Fibroblast of mammary gland (primary cell): Measurements from ENCODE around the gene EHMT1.
"Not testable (repeated sequence)": the region's sequence is repeated elsewhere in the genome, so short reads cannot be mapped to it uniquely, and the experiment has no call there.

Experiments used
- DNase-seq: peaks from one replicate; pipeline ENCODE4 v3.0.0-alpha.2; 2010; ENCODE audit warnings: low read depth
- H3K4me3 ChIP-seq: 2 replicates; pipeline ENCODE4 v1.5.1; 2011; ENCODE audit warnings: low read depth, mild to moderate bottlenecking, low read length, moderate library complexity; ENCODE audit not compliant: control insufficient read depth
- TF ChIP-seq, protein P1 (sequence below): conservative IDR thresholded peaks from 2 replicates; pipeline ENCODE4 v1.5.1; 2011; ENCODE audit warnings: low read depth, low read length, inconsistent platforms; ENCODE audit not compliant: control insufficient read depth, insufficient read depth

EHMT1 gene

GRCh38 chr9:137774775-137775386, 156.1 kb downstream of the EHMT1 start:
- TF ChIP-seq, protein P1, sequence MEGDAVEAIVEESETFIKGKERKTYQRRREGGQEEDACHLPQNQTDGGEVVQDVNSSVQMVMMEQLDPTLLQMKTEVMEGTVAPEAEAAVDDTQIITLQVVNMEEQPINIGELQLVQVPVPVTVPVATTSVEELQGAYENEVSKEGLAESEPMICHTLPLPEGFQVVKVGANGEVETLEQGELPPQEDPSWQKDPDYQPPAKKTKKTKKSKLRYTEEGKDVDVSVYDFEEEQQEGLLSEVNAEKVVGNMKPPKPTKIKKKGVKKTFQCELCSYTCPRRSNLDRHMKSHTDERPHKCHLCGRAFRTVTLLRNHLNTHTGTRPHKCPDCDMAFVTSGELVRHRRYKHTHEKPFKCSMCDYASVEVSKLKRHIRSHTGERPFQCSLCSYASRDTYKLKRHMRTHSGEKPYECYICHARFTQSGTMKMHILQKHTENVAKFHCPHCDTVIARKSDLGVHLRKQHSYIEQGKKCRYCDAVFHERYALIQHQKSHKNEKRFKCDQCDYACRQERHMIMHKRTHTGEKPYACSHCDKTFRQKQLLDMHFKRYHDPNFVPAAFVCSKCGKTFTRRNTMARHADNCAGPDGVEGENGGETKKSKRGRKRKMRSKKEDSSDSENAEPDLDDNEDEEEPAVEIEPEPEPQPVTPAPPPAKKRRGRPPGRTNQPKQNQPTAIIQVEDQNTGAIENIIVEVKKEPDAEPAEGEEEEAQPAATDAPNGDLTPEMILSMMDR = no peak
- DNase-seq = no peak
- H3K4me3 ChIP-seq = no peak overlapping the region

DNA sequence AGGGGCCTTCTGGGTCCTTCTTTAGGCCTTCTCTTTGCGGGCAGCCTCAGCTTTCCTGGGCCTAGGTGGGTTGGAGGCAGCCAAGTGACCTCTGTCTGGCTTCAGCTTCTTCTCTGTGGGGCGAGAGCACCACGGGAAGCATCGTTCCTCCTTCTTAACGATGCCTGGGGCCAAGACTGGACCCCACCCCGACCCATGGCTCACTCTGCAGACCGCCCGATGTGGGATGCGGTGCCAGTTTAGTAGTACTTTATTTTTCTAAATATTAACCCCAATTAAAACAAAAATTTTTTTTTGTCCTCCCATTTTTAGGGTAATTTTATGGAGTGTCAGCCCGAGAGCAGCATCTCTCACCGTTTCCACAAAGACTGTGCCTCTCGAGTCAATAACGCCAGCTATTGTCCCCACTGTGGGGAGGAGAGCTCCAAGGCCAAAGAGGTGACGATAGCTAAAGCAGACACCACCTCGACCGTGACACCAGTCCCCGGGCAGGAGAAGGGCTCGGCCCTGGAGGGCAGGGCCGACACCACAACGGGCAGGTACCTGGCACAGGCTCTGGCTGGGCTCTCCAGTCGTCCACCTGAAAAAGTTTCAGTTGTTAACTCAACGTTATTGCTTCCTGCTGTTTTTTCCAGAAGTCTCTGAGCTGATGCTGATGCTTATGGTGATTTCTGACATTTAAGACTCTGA, 157.6 kb downstream of the EHMT1 start:
- TF ChIP-seq, protein P1 = no peak
- DNase-seq = no peak
- H3K4me3 ChIP-seq = no peak overlapping the region

DNA sequence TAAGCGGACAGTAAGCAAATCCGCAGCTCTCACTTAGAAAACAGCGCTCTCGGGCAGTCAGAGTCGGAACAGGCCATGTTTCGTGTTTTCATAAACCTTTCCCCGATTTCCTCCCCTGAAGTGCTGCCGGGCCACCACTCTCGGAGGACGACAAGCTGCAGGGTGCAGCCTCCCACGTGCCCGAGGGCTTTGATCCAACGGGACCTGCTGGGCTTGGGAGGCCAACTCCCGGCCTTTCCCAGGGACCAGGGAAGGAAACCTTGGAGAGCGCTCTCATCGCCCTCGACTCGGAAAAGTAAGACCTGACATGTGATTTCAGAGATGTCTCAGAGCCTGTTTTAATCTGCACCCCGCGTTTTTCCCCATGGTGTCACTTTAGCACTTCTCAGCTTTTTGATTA, 159.0 kb downstream of the EHMT1 start:
- TF ChIP-seq, protein P1 = no peak
- no peak for DNase-seq
- H3K4me3 ChIP-seq = no peak overlapping the region

- TF ChIP-seq, protein P1 = no peak
- no peak overlapping the region for H3K4me3 ChIP-seq
- no peak for DNase-seq
Observed at GRCh38 chr9:137778336-137778735, 159.5 kb downstream of the EHMT1 start.

GRCh38 chr9:137778914-137779313, 160.1 kb downstream of the EHMT1 start:
- H3K4me3 ChIP-seq = no peak overlapping the region
- DNase-seq = no peak
- TF ChIP-seq, protein P1 = no peak

GRCh38 chr9:137780031-137780430, 161.2 kb downstream of the EHMT1 start:
- H3K4me3 ChIP-seq, DNase-seq: not testable (repeated sequence)

GRCh38 chr9:137781906-137782585, 163.2 kb downstream of the EHMT1 start:
- no peak overlapping the region for H3K4me3 ChIP-seq
- TF ChIP-seq, protein P1 = no peak
- no peak for DNase-seq
